ENCODE measurements around the gene KHK.
A peak's percentile ranks its signal among the peaks of the same experiment; 100 is the strongest.
"Not testable (repeated sequence)": the region's sequence is repeated elsewhere in the genome, so short reads cannot be mapped to it uniquely, and the experiment has no call there.

Gene KHK

DNA sequence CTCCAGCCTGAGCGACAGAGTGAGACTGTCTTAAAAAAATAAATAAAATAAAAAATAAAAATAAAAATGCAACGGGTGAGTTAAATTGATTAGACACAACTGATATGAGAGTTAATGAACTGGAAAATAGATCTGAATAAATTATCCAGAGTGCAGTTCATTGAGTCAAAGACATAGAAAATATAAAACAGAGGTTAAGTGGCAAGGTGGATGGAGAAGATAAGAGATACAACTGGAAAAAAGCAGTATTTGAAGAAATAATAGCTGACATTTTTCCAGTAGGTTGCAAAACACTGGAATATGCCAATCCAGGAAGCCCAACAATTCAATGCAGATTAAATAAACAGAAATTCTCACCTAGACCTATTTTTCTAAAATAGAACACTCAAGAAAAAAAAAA lies 21.6 kb downstream of the KHK start:
- TF ChIP-seq ZFX (IDR thresholded peaks at IDR 0.05): no peak
- TF ChIP-seq, protein P1, sequence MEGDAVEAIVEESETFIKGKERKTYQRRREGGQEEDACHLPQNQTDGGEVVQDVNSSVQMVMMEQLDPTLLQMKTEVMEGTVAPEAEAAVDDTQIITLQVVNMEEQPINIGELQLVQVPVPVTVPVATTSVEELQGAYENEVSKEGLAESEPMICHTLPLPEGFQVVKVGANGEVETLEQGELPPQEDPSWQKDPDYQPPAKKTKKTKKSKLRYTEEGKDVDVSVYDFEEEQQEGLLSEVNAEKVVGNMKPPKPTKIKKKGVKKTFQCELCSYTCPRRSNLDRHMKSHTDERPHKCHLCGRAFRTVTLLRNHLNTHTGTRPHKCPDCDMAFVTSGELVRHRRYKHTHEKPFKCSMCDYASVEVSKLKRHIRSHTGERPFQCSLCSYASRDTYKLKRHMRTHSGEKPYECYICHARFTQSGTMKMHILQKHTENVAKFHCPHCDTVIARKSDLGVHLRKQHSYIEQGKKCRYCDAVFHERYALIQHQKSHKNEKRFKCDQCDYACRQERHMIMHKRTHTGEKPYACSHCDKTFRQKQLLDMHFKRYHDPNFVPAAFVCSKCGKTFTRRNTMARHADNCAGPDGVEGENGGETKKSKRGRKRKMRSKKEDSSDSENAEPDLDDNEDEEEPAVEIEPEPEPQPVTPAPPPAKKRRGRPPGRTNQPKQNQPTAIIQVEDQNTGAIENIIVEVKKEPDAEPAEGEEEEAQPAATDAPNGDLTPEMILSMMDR (conservative IDR thresholded peaks at IDR 0.05): no peak
- H3K27ac ChIP-seq: no peak overlapping the region

DNA sequence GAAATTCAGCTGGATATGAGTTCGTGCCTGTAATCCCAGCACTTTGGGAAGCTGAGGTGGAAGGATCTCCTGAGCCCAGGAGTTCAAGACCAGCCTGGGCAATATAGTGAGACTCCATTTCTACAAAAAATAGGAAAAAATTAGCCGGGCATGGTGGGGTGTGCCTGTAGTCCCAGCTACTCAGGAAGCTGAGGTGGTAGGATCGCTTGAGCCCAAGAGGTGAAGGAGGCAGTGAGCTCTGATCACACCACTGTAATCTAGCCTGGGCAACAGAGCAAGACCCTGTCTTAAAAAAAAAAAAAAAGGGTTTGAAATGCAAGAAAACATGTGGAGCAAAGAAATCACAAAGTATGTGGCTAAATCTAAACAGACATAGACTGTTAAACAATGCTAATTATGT lies 22.5 kb downstream of the KHK start:
- TF ChIP-seq ZFX (IDR thresholded peaks at IDR 0.05): no peak
- TF ChIP-seq, protein P1 (conservative IDR thresholded peaks at IDR 0.05): no peak
- no peak overlapping the region for H3K27ac ChIP-seq

DNA sequence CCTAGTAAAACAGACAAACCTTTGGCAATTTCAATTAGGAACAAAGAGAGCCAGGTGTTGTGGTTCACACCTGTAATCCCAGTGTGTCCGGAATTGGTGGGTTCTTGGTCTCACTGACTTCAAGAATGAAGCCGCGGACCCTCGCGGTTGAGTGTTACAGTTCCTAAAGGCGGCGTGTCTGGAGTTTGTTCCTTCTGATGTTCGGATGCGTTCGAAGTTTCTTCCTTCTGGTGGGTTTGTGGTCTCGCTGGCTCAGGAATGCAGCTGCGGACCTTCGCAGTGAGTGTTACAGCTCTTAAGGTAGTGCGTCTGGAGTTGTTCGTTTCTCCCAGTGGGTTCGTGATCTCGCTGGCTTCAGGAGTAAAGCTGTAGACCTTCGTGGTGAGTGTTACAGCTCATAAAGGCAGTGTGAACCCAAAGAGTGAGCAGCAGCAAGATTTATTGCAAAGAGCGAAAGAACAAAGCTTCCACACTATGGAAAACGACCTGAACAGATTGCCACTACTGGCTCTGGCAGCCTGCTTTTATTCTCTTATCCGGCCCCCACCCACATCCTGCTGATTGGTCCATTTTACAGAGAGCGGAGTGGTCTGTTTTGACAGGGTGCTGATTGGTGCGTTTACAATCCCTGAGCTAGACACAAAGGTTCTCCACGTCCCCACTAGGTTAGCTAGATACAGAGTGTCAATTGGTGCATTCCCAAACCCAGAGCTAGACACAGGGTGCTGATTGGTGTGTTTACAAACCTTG lies 24.2 kb downstream of the KHK start:
- not testable (repeated sequence) for H3K27ac ChIP-seq

- not testable (repeated sequence) for H3K27ac ChIP-seq
These were observed 25.0 kb downstream of the KHK start for GRCh38 chr2:27111392-27112078.

GRCh38 chr2:27115519-27115918 lies 28.9 kb downstream of the KHK start:
- no peak overlapping the region for H3K27ac ChIP-seq
- no peak for TF ChIP-seq ZFX (IDR thresholded peaks at IDR 0.05)
- TF ChIP-seq, protein P1 (conservative IDR thresholded peaks at IDR 0.05): no peak

- TF ChIP-seq ZFX (IDR thresholded peaks at IDR 0.05): no peak
- TF ChIP-seq, protein P1 (conservative IDR thresholded peaks at IDR 0.05): no peak
- H3K27ac ChIP-seq: peak overlapping the region; percentile 92
These were observed 31.5 kb downstream of the KHK start for GRCh38 chr2:27117995-27118524.

GRCh38 chr2:27118525-27119329 lies 32.2 kb downstream of the KHK start, which contains the start of gene CGREF1:
TSS of gene CGREF1 (minus strand) at chr2:27119128. CDS start at chr2:27104366, 14,762 bp downstream.
- TF ChIP-seq ZFX (IDR thresholded peaks at IDR 0.05): peak; percentile 61
- TF ChIP-seq, protein P1 (conservative IDR thresholded peaks at IDR 0.05): no peak
- H3K27ac ChIP-seq: peak within 1 kb of the TSS; percentile 92

- peak overlapping the region; percentile 92 for H3K27ac ChIP-seq
These were observed 32.7 kb downstream of the KHK start for GRCh38 chr2:27119330-27119670.

All from C4-2B (cell line).